ENCODE measurements around the gene EIF5A.

The EIF5A gene

GRCh38 chr17:7313890-7314718 is 6.7 kb downstream of the EIF5A start:
- DNase-seq (ENCODE audit: low spot score) = no peak

GRCh38 chr17:7314719-7315569 is 7.5 kb downstream of the EIF5A start, which contains the start of gene GPS2:
Gene GPS2 (minus strand): TSS chr17:7315360. CDS start chr17:7315052, 308 bp downstream.
- peak; percentile 83 for DNase-seq (ENCODE audit: low spot score)

GRCh38 chr17:7315570-7316235 is 8.3 kb downstream of the EIF5A start:
- peak; percentile 50 for DNase-seq (ENCODE audit: low spot score)

- no peak for DNase-seq (ENCODE audit: low spot score)
Measured at GRCh38 chr17:7317161-7317803, 9.9 kb downstream of the EIF5A start.

- no peak for DNase-seq (ENCODE audit: low spot score)
Measured at GRCh38 chr17:7318121-7318860, 10.9 kb downstream of the EIF5A start.

GRCh38 chr17:7321466-7321865 is 14.0 kb downstream of the EIF5A start:
- DNase-seq (ENCODE audit: low spot score) = no peak

- DNase-seq (ENCODE audit: low spot score) = no peak
Measured at GRCh38 chr17:7322520-7323194, 15.2 kb downstream of the EIF5A start.

- no peak for DNase-seq (ENCODE audit: low spot score)
Measured at GRCh38 chr17:7323731-7324437, 16.5 kb downstream of the EIF5A start.

- DNase-seq (ENCODE audit: low spot score) = no peak
Measured at GRCh38 chr17:7324438-7324779, 17.0 kb downstream of the EIF5A start.

- DNase-seq (ENCODE audit: low spot score) = no peak
Measured at GRCh38 chr17:7325031-7325528, 17.7 kb downstream of the EIF5A start.

GRCh38 chr17:7326186-7326585 is 18.8 kb downstream of the EIF5A start:
- no peak for DNase-seq (ENCODE audit: low spot score)

- no peak for DNase-seq (ENCODE audit: low spot score)
Measured at GRCh38 chr17:7327056-7327455, 19.6 kb downstream of the EIF5A start.

GRCh38 chr17:7327501-7327900 is 20.1 kb downstream of the EIF5A start:
- no peak for DNase-seq (ENCODE audit: low spot score)

- no peak for DNase-seq (ENCODE audit: low spot score)
Measured at GRCh38 chr17:7328009-7328408, 20.6 kb downstream of the EIF5A start.

- no peak for DNase-seq (ENCODE audit: low spot score)
Measured at GRCh38 chr17:7328840-7329373, 21.5 kb downstream of the EIF5A start, which contains the start of gene NEURL4. Gene NEURL4 (minus strand): TSS chr17:7329335. CDS start chr17:7329312, 23 bp downstream.

- DNase-seq (ENCODE audit: low spot score) = peak; percentile 98
Measured at GRCh38 chr17:7329374-7329996, 22.1 kb downstream of the EIF5A start.

GRCh38 chr17:7329997-7330637 is 22.7 kb downstream of the EIF5A start:
- peak; percentile 86 for DNase-seq (ENCODE audit: low spot score)

GRCh38 chr17:7330638-7331015 is 23.2 kb downstream of the EIF5A start:
- DNase-seq (ENCODE audit: low spot score) = no peak

GRCh38 chr17:7332111-7332510 is 24.7 kb downstream of the EIF5A start:
- no peak for DNase-seq (ENCODE audit: low spot score)

All from putamen (tissue), 1 donor.